ENCODE data around the gene SGMS1.

SGMS1 gene

GRCh38 chr10:50326757-50327701, 296.7 kb downstream of the SGMS1 start:
- Histone ChIP-seq H4K20me1 (ENCODE audit: insufficient read depth, low read length) (no peaks in the 10 kb centered on the region; the same call in 1 of the 2 replicates), H3K36me3 (replicated peaks; ENCODE audit: low read depth, low read length) (no peaks in the 10 kb centered on the region), H3K79me2 (ENCODE audit: low read length) (no peaks in the 10 kb centered on the region), H3K27ac (ENCODE audit: low read length) (no peak overlapping the region), H3K9me3 (ENCODE audit: insufficient read depth, low read length) (no peaks in the 10 kb centered on the region), H2AFZ (ENCODE audit: low read depth, low read length) (no peak overlapping the region), H3K4me1 (ENCODE audit: low read length) (peaks cover 20% of the 10 kb centered on the region), H3K4me3 (ENCODE audit: low read length) (no peak overlapping the region), H3K27me3 (ENCODE audit: low read depth, low read length) (no peaks in the 10 kb centered on the region), H3K9ac (ENCODE audit: low read length) (no peak overlapping the region), H3K4me2 (ENCODE audit: low read length) (no peak overlapping the region)
- TF ChIP-seq EZH2phosphoT487 (IDR thresholded peaks at IDR 0.05; ENCODE audit: low read depth) (no peak), CTCF (IDR thresholded peaks at IDR 0.05; ENCODE audit: low read depth, low read length) (no peak)

GRCh38 chr10:50326172-50326555, 297.6 kb downstream of the SGMS1 start:
- TF ChIP-seq EZH2phosphoT487 (IDR thresholded peaks at IDR 0.05; ENCODE audit: low read depth): no peak
- TF ChIP-seq CTCF (IDR thresholded peaks at IDR 0.05; ENCODE audit: low read depth, low read length): no peak
- H3K36me3 ChIP-seq (replicated peaks; ENCODE audit: low read depth, low read length): no peaks in the 10 kb centered on the region
- H4K20me1 ChIP-seq (ENCODE audit: insufficient read depth, low read length): no peaks in the 10 kb centered on the region; the same call in 1 of the 2 replicates
- H3K4me3 ChIP-seq (ENCODE audit: low read length): no peak overlapping the region
- no peaks in the 10 kb centered on the region for H3K79me2 ChIP-seq (ENCODE audit: low read length)
- H3K9ac ChIP-seq (ENCODE audit: low read length): no peak overlapping the region
- no peak overlapping the region for H2AFZ ChIP-seq (ENCODE audit: low read depth, low read length)
- H3K27ac ChIP-seq (ENCODE audit: low read length): no peak overlapping the region
- no peak overlapping the region for H3K4me2 ChIP-seq (ENCODE audit: low read length)
- no peaks in the 10 kb centered on the region for H3K27me3 ChIP-seq (ENCODE audit: low read depth, low read length)
- peaks cover 20% of the 10 kb centered on the region for H3K4me1 ChIP-seq (ENCODE audit: low read length)
- no peaks in the 10 kb centered on the region for H3K9me3 ChIP-seq (ENCODE audit: insufficient read depth, low read length)

GRCh38 chr10:50325449-50326171, 298.1 kb downstream of the SGMS1 start:
- H3K4me3 ChIP-seq (ENCODE audit: low read length): no peak overlapping the region
- no peaks in the 10 kb centered on the region for H3K9me3 ChIP-seq (ENCODE audit: insufficient read depth, low read length)
- H3K79me2 ChIP-seq (ENCODE audit: low read length): no peaks in the 10 kb centered on the region
- H2AFZ ChIP-seq (ENCODE audit: low read depth, low read length): no peak overlapping the region
- no peaks in the 10 kb centered on the region for H3K27me3 ChIP-seq (ENCODE audit: low read depth, low read length)
- peaks cover 20% of the 10 kb centered on the region for H3K4me1 ChIP-seq (ENCODE audit: low read length)
- TF ChIP-seq CTCF (IDR thresholded peaks at IDR 0.05; ENCODE audit: low read depth, low read length): no peak
- no peak for TF ChIP-seq EZH2phosphoT487 (IDR thresholded peaks at IDR 0.05; ENCODE audit: low read depth)
- H4K20me1 ChIP-seq (ENCODE audit: insufficient read depth, low read length): no peaks in the 10 kb centered on the region; the same call in 1 of the 2 replicates
- no peak overlapping the region for H3K9ac ChIP-seq (ENCODE audit: low read length)
- no peak overlapping the region for H3K4me2 ChIP-seq (ENCODE audit: low read length)
- no peak overlapping the region for H3K27ac ChIP-seq (ENCODE audit: low read length)
- no peaks in the 10 kb centered on the region for H3K36me3 ChIP-seq (replicated peaks; ENCODE audit: low read depth, low read length)
